Hepatocyte (in vitro differentiated cells): ENCODE measurements around the gene NCAM1.

Source experiments
- EZH2 ChIP-seq: fragments of 200-600 bp; sonication (generic); IDR thresholded peaks from 2 replicates; pipeline ENCODE4 v1.6.1; 2016; ENCODE audit warnings: antibody characterized with exemption, mild to moderate bottlenecking, borderline replicate concordance
- EZH2phosphoT487 ChIP-seq: fragments of 200-600 bp; sonication (generic); IDR thresholded peaks from one replicate; pipeline ENCODE4 v1.6.1; 2018; ENCODE audit warnings: antibody characterized with exemption, mild to moderate bottlenecking, low read depth, moderate library complexity; ENCODE audit not compliant: unreplicated experiment, severe bottlenecking
- TF ChIP-seq, protein P1 (sequence below): fragments of 200-600 bp; sonication (generic); IDR thresholded peaks from 2 replicates; pipeline ENCODE4 v1.5.1; 2016; ENCODE audit warnings: antibody characterized with exemption, mild to moderate bottlenecking; ENCODE audit not compliant: poor library complexity

DNA sequence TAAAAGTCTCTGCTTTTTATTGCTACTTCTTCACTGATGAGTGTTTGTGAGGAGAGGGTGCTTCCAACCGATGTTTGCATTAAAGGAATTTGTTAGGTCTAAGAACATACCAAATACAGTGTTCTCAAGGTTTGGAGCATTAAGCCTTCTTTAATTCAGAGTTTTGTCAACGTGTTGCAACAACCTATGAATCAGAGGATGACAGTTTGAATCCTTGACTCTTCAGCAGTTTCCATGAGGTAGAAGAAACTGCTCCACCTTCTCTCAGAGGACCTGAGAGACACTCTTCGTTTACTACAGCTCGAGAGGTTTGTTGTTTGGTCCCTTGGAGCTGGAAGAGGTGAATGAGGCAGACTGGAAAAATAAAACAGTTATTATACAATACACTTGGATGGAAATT is 55.7 kb downstream of the NCAM1 start:
- TF ChIP-seq, protein P1, sequence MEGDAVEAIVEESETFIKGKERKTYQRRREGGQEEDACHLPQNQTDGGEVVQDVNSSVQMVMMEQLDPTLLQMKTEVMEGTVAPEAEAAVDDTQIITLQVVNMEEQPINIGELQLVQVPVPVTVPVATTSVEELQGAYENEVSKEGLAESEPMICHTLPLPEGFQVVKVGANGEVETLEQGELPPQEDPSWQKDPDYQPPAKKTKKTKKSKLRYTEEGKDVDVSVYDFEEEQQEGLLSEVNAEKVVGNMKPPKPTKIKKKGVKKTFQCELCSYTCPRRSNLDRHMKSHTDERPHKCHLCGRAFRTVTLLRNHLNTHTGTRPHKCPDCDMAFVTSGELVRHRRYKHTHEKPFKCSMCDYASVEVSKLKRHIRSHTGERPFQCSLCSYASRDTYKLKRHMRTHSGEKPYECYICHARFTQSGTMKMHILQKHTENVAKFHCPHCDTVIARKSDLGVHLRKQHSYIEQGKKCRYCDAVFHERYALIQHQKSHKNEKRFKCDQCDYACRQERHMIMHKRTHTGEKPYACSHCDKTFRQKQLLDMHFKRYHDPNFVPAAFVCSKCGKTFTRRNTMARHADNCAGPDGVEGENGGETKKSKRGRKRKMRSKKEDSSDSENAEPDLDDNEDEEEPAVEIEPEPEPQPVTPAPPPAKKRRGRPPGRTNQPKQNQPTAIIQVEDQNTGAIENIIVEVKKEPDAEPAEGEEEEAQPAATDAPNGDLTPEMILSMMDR: no peak
- no peak for TF ChIP-seq EZH2
- TF ChIP-seq EZH2phosphoT487: no peak
